ENCODE measurements around the gene TRIAP1.
"Not testable (repeated sequence)": the region's sequence is repeated elsewhere in the genome, so short reads cannot be mapped to it uniquely, and the experiment has no call there.

The TRIAP1 gene

GRCh38 chr12:120445911-120446843 lies at the start of gene TRIAP1, which contains the start of gene GATC:
Gene TRIAP1 (minus strand): TSS chr12:120446384. CDS start chr12:120446372, 12 bp downstream.
Gene GATC (plus strand): TSS chr12:120446444. CDS start chr12:120446481, 37 bp downstream.
- peak; percentile 75 for DNase-seq

GRCh38 chr12:120495186-120495730 lies 49.1 kb upstream of the TRIAP1 start:
- no peak for DNase-seq

- no peak for DNase-seq
Observed at GRCh38 chr12:120490833-120491512, 44.8 kb upstream of the TRIAP1 start.

GRCh38 chr12:120490325-120490724 lies 44.1 kb upstream of the TRIAP1 start:
- DNase-seq, result no peak

- no peak for DNase-seq
Observed at GRCh38 chr12:120489018-120489417, 42.8 kb upstream of the TRIAP1 start.

GRCh38 chr12:120488057-120488640 lies 42.0 kb upstream of the TRIAP1 start:
- no peak for DNase-seq

GRCh38 chr12:120487552-120487951 lies 41.4 kb upstream of the TRIAP1 start:
- not testable (repeated sequence) for DNase-seq

- DNase-seq, result no peak
Observed at GRCh38 chr12:120485961-120486881, 40.0 kb upstream of the TRIAP1 start.

GRCh38 chr12:120483621-120484020 lies 37.4 kb upstream of the TRIAP1 start:
- DNase-seq, result peak; percentile 68

GRCh38 chr12:120481022-120481767 lies 35.0 kb upstream of the TRIAP1 start:
- no peak for DNase-seq

- DNase-seq, result no peak
Observed at GRCh38 chr12:120480211-120480610, 34.0 kb upstream of the TRIAP1 start.

- no peak for DNase-seq
Observed at GRCh38 chr12:120479458-120479857, 33.3 kb upstream of the TRIAP1 start.

- DNase-seq, result no peak
Observed at GRCh38 chr12:120475643-120476042, 29.5 kb upstream of the TRIAP1 start.

- DNase-seq, result peak; percentile 87
Observed at GRCh38 chr12:120474616-120474960, 28.4 kb upstream of the TRIAP1 start.

- no peak for DNase-seq
Observed at GRCh38 chr12:120473807-120474615, 27.8 kb upstream of the TRIAP1 start.

- no peak for DNase-seq
Observed at GRCh38 chr12:120472521-120472920, 26.3 kb upstream of the TRIAP1 start.

GRCh38 chr12:120470150-120470784 lies 24.1 kb upstream of the TRIAP1 start:
- no peak for DNase-seq

- peak; percentile 93 for DNase-seq
Observed at GRCh38 chr12:120469450-120470149, 23.4 kb upstream of the TRIAP1 start, which contains the start of gene SRSF9. Gene SRSF9 (minus strand): TSS chr12:120469748. CDS start chr12:120469609, 139 bp downstream.

GRCh38 chr12:120468821-120469449 lies 22.8 kb upstream of the TRIAP1 start:
- DNase-seq, result no peak
